SK-N-SH treated with all-trans-retinoic acid at 6 μM for 48 hours (cell line): ENCODE measurements around the gene RCBTB1.

ENCODE experiments used
- ISL1 ChIP-seq: fragments of 250-450 bp; sonication (Bioruptor Pico); IDR thresholded peaks from 2 replicates; pipeline ENCODE4 v2.1.2; 2022; ENCODE audit warnings: mild to moderate bottlenecking, moderate library complexity
- PATZ1 ChIP-seq: fragments of 250-450 bp; sonication (Bioruptor Pico); IDR thresholded peaks from 2 replicates; pipeline ENCODE4 v1.8.0; 2020; ENCODE audit warnings: mild to moderate bottlenecking, moderate library complexity, borderline replicate concordance

GRCh38 chr13:49498206-49498605, 87.2 kb downstream of the RCBTB1 start:
- TF ChIP-seq ISL1 (CRISPR knock-in tag) (no peak), PATZ1 (CRISPR knock-in tag) (no peak)
